Cerebellar nuclear complex (tissue), 1 donor: ENCODE results near the gene SLC6A6.

Experiments
- DNase-seq, 2 experiments: peaks; one replicate each; lab custom pipeline; 2025; lab: John Stamatoyannopoulos, UW

Gene SLC6A6

DNA sequence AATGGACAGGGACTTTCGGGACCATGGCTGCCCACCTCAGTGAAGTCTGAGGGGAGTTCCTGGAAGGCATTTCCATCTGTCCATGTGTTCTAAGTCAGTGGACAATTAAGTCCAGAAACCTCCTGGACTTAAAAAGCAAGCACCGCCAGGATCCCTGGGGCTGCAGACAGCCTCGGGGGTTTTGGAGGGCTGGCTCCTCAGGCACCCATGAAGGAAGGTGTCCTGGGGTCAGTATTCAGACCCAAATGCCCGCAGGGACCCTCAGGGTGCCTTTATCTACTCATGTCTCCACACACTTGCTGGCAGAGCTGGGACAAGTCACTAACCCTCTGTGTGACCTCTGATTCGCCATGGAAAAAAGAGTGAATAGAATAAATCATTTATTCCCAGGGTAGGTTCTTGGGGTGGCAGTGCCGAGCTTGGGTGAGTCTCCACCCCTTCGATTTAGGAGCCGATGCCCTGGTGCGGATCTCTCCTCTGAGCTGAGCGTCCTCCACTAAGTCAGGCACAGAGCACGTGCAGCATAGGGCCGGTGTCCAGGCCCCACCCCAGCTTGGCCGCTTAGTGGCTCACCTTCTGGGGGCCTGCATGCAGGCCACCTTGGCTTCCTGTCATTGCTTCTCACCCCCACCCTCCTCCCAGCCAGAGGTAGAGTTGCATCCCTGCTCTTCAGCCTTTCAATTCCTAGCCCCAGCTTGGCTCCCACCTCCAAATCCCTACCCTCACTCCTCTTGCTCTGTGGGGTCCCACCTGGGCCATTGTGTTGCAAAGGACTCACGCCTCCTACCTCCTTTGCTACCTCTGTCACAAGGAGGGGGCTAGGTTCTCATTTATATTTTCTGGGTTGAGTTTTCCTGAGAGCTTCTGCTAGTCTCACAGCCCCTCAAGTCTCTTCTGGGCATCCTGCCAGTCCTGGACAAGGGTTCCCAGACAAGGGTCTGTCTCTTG, 19.9 kb downstream of the SLC6A6 start:
- no peak for DNase-seq

DNA sequence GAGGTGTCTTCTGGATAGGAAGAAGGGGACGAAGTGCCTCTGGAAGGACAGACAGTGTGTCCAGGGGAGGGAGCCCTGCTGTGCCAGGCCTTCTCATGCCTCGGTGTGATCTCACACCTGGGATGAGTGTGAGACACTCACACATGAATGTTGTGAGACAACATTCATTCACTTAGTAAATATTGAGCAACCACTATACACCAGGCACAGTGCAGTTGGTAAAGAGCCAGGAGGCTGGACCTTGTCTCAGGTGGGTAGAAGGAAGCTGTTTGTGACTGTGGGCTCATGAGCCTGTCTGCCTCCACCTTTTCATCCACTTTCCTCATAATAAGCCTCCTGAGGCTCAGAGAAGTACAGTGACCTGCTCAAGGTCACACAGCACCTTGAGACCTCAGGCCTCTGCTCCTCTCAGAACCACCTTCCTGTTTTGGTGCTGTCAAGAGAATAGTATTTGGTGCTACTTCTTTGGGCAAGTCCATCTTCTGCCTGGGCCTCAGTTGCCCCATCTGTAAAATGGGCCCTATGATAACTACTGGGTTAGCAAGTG, 20.9 kb downstream of the SLC6A6 start:
- no peak for DNase-seq

DNA sequence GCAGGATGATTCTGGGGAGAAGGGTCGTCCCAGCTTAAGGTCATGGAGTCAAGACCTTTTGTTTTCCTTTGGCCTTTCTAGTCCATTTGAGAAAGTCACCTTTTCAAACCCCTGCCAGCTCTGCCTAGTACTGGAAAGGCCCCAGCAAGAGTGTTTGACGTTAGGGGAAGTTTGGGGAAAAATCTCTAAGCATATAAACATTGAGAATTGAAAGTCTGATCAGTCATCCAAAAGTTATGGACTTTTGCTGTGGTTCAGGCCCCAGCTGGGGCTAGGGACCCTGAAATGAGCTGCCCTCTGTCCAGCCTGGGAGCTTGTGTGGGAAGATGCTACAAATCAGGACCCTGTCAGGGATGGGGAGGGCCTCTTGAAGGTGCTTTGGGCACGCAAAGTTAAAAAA, 21.6 kb downstream of the SLC6A6 start:
- no peak for DNase-seq

GRCh38 chr3:14424711-14425580, 22.5 kb downstream of the SLC6A6 start:
- no peak for DNase-seq

DNA sequence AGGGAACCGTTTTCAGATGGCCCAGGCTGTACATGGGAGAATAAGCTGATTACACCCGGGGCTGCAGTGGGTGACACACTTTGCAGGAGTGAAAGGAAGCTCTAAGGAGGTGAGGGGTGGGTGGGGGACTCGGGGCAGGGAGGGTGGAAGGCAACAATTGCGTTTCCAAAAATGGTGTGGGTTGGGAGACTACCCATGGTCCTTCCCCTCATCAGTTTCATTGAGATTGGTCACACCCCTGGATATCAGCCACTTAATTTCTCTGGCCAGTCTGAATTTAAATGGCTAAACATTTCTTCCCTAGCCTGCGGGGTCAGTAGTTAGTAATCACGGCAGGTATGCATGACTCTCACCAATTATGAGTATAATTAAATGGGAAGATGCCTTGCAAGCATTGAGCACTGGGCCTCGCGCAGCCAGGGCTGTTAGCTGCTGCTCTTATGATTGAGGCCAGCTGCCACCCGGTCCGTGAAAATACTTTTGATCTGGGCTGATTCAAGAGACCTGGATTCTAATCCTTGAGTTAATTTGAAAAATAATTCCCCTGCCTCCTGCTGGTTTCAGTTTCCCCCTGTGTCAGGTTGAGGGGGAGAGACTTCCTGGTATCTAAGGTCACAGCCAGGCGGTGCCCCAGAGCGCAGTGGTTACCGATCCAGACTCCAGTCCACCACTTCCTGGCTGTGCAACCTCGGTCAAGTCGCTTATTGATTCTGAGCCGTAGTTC, 23.3 kb downstream of the SLC6A6 start:
- DNase-seq = no peak

DNA sequence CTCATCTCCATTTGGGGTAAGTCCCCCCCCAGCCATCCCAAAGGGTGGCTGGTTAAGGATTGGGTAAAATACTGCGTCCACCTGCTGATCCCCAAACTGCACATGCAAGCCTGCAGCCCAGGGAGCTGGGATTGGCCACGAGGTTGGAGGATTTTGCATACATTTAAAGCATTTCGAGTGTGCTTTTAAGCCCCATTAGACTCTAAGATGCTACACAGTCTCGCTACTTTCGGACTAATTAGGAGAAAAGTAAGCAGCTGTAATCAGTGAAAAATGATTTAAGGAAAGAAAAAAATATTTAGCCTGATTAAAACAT, 23.9 kb downstream of the SLC6A6 start:
- no peak for DNase-seq

DNA sequence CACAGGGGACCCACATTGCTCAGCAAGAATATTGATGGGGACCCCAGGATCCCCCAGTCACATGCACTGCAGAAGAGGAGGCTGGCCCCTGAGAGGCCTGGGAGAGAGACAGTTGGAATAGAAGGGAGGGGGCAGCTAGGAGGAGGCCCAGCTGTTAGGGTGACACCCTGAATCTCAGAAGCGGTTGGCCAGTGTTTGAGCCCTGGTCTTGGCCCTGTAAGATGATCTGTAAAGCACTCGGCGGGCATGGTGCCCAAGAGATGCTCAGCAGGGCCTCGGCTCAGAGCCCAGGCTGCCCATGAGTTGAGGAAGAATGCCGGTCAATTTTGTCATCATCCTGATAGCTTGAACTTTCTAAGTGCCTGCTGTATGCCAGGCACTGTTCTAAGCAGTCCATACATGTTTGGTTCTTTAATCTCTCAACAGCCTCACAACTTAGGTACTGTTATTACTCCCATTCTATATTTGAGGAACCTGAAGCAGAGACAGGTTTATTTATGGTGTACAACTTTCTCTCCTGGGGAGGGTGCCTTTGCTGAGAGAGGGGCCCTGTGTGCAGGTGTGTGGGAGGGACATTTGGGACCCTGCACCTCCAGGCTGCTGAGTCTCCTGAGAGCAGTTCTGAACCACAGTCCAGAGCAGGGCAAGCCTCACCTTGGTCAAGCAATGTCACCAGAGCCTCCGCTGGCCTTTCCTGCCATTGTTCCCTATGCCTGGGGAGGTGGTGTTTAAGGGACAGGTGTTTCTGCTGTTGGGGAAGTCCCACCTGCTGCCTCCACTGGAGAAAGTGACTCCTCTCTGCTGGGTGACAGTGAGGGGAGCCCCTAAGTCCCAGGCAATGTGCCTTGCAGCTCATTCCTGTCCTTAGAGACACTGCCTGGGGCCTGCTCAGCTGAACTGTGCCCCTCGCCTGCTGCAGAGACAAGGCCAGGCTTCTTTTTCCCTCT, 26.0 kb downstream of the SLC6A6 start:
- DNase-seq = no peak

DNA sequence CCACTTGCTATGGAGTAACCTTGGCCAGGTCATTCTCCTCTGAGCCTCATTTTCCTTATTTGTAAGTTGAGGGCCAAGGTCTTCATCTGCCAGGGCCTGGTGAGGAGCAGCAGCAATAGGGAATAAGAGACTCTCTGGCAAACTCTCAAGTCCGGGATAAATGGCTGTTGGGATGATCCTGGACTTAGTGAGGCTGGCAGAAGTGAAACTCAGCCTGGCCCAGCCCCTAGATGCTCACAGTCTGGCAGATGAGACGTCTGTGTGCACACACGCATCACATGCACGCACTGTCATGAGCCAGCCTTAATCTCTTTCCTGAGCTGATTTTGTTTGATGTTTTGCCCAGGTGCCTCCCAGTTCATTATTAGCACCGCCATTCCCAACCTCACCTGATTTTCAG, 26.8 kb downstream of the SLC6A6 start:
- no peak for DNase-seq

DNA sequence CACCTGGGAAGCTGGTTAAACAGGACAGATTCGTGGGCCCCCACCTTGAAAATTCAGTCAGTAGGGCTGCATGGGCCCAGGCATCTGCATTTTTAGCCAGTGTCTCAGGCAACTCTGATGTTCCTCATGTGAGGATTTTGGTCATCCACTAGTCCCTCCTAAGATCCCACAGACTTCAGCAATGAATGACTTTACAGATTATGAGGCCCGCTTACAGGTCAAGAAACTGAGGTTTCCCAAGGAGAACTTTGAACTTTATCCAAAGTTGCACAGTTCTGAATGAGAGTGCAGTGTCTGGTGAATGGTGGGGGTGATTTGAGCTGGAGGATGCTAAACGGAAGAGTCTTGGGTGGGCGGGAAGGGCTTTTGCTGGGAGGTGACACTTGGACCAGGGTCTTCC, 27.2 kb downstream of the SLC6A6 start:
- DNase-seq = no peak

GRCh38 chr3:14430053-14430452, 27.6 kb downstream of the SLC6A6 start:
- DNase-seq = no peak

- no peak for DNase-seq
Measured at GRCh38 chr3:14430706-14431451, 28.5 kb downstream of the SLC6A6 start.

- DNase-seq = no peak
Measured at GRCh38 chr3:14431452-14431916, 29.1 kb downstream of the SLC6A6 start.

GRCh38 chr3:14431917-14432834, 29.8 kb downstream of the SLC6A6 start:
- DNase-seq = no peak

DNA sequence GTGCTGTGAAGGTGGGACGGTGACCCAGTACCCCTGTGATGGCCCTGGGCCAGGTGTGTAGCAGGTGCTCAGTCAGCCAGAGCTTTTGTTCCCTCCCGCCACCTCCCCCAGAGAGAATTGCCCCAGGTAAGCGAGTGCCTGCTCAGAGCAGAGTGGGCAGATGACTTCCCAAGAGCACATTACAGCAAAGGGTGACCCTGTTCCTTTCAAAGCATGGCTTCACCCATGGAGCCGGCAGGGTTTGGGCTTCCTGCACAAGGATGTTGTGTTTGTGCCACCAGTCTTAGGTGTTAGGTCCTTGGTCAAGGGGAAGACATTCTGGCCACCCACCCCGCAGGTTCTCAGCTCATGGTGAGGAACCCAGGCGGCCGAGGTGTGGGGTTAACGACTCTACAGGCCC, 30.7 kb downstream of the SLC6A6 start:
- no peak for DNase-seq

GRCh38 chr3:14434126-14434497, 31.7 kb downstream of the SLC6A6 start:
- DNase-seq = no peak

DNA sequence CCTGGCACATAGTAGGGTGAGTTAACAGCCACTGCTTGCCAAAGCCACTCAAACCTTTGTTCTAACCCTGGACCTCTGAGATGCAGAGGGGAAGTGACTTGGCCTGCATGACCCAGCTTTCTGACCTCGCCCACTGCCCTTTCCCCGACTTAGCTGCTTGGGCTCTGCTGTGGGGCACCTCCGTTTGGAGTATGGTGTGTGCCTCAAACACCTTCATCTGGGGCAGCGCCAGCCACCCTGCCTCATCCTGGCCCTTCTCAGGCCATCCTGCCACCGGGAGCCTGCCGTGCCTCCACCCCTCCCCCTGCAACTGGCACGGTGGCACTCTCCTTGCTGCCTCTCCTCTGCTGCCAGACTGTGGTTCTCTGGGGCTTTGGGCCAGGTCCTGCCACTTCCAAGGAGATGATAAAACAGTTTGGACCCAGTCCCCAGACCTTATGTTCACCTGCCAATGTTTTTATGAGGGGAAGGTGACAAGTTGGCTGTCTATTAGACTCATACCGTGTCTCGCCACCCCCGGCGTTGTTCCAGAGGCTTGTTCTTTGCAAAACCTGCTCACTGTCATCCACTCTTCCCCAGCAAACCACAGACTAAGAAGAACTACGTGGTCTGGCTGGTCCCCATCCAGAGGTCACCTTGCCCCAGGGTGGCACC, 32.2 kb downstream of the SLC6A6 start:
- peak in 1 of 2 experiments; percentile 29 for DNase-seq

DNA sequence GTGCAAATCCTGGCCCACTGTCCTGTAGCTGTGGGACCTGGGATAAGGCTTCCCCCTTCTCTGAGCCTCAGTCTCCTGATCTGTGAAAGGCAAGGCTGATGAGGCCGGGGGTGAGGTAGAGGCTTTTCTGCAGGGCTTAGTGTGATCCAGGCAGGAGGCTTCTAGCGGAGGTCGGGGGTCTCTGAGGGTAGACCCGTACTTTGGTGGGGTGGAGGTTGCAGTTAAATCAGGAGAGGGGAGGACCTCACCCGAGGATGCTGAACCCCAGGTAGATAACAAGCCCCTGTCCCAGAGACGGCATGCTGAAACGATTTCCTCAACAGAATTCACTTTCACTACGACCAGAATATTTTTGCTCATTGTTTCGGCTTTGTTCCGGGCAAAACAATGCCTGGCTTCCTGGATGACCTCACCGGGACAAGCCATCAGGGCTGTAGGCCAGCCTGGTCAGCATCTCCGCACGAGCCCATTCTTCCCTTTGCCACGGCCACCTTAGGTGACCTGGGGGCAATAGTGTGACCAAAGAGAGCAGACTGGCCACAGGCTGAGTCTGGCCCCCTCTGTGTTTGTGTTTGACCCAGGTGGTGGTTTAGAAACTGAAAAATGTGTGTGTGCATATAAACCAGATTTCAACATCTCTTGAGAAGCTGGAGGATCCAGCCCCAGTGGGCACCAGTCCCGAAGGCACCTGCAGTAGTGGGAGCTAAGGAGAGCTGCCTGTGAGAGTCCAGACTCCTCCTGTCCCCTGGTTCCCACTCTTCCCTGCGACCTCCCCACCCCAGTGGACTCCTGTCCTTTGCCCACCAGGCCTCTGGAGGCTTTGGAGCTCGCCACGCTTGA, 33.0 kb downstream of the SLC6A6 start:
- no peak for DNase-seq

- no peak for DNase-seq
Measured at GRCh38 chr3:14436954-14437281, 34.5 kb downstream of the SLC6A6 start.
